WI38 (cell line): ENCODE results near the gene COLEC11.
"Not testable (repeated sequence)": the region's sequence is repeated elsewhere in the genome, so short reads cannot be mapped to it uniquely, and the experiment has no call there.

Experiments used
- H3K4me3 ChIP-seq: 2 replicates; pipeline ENCODE4 v1.5.1; 2011; ENCODE audit warnings: low read depth, mild to moderate bottlenecking, control low read depth, low read length
- CTCF ChIP-seq: IDR thresholded peaks from 2 replicates; pipeline ENCODE4 v1.5.1; 2012; ENCODE audit warnings: low read depth, mild to moderate bottlenecking, control low read depth, low read length

Gene COLEC11

GRCh38 chr2:3617198-3617890, 22.4 kb downstream of the COLEC11 start:
- no peak for TF ChIP-seq CTCF
- H3K4me3 ChIP-seq = no peak overlapping the region

- no peak for TF ChIP-seq CTCF
- H3K4me3 ChIP-seq = no peak overlapping the region
These were observed 23.5 kb downstream of the COLEC11 start for GRCh38 chr2:3618367-3618766.

GRCh38 chr2:3619033-3619432, 24.1 kb downstream of the COLEC11 start:
- no peak for TF ChIP-seq CTCF
- H3K4me3 ChIP-seq = no peak overlapping the region

- not testable (repeated sequence) for H3K4me3 ChIP-seq
These were observed 24.7 kb downstream of the COLEC11 start for GRCh38 chr2:3619661-3620060.

- no peak for TF ChIP-seq CTCF
- no peak overlapping the region for H3K4me3 ChIP-seq
These were observed 25.9 kb downstream of the COLEC11 start for GRCh38 chr2:3620834-3621233.

- H3K4me3 ChIP-seq = no peak overlapping the region
- no peak for TF ChIP-seq CTCF
These were observed 28.1 kb downstream of the COLEC11 start for GRCh38 chr2:3622967-3623366.

- no peak for TF ChIP-seq CTCF
- no peak overlapping the region for H3K4me3 ChIP-seq
These were observed 29.3 kb downstream of the COLEC11 start for GRCh38 chr2:3624059-3624794.

GRCh38 chr2:3625186-3625585, 30.3 kb downstream of the COLEC11 start:
- no peak for TF ChIP-seq CTCF
- H3K4me3 ChIP-seq = no peak overlapping the region
